Activated CD8-positive, alpha-beta T cell treated with anti-CD3 and anti-CD28 coated beads for 36 hours (primary cell): ENCODE measurements around the gene MTA3. TPM values are rescaled to one million over a fixed set of nuclear protein-coding genes. Genes with fewer than 3 reads are reported as not detected.

Experiments
- ATAC-seq: fragments of 200-7000 bp; cut with Tn5 transposase; one replicate; pipeline ENCODE4 v1.10.0; 2021; ENCODE audit warnings: mild to moderate bottlenecking, moderate library complexity
- CTCF ChIA-PET: fragments of 350-600 bp; sonication (Branson Sonifier 250); formaldehyde crosslinking; loops from one replicate; lab custom pipeline; 2021; ENCODE audit warnings: antibody characterized with exemption; lab: Charles Lee
- POLR2A ChIA-PET: fragments of 350-600 bp; sonication (Branson Sonifier 250); formaldehyde crosslinking; loops from one replicate; lab custom pipeline; 2021; ENCODE audit warnings: antibody characterized with exemption; lab: Charles Lee
- DNase-seq: peaks from one replicate; pipeline ENCODE4 v3.0.0-alpha.2; 2020
- H3K27ac Mint-ChIP-seq: one replicate; pipeline ENCODE4 v1.8.0; 2021; ENCODE audit warnings: mild to moderate bottlenecking, mixed read lengths
- H3K27me3 Mint-ChIP-seq: one replicate; pipeline ENCODE4 v1.8.0; 2021; ENCODE audit warnings: mixed read lengths
- H3K36me3 Mint-ChIP-seq: one replicate; pipeline ENCODE4 v1.8.0; 2021; ENCODE audit warnings: low read depth, mixed read lengths
- H3K4me1 Mint-ChIP-seq: one replicate; pipeline ENCODE4 v1.8.0; 2021; ENCODE audit warnings: low read depth, mixed read lengths
- H3K4me3 Mint-ChIP-seq: one replicate; pipeline ENCODE4 v1.8.0; 2021; ENCODE audit warnings: mild to moderate bottlenecking, moderate library complexity, mixed read lengths
- H3K9me3 Mint-ChIP-seq: one replicate; pipeline ENCODE4 v1.8.0; 2021; ENCODE audit warnings: mixed read lengths
- CTCF ChIP-seq: fragments of 200-600 bp; IDR thresholded peaks from one replicate; pipeline ENCODE4 v1.8.0; 2022; ENCODE audit warnings: antibody characterized with exemption, mild to moderate bottlenecking
- intact Hi-C: fragments of 100-400 bp; cut with micrococcal nuclease; formaldehyde crosslinking; loops from one replicate; pipeline ENCODE4 v1.10.0; 2022
- total RNA-seq, 2 experiments: library from RNA; stranded (reverse); gene quantifications; one replicate each; pipeline ENCODE4 v1.2.3, GENCODE V29; 2021

Gene MTA3
- total RNA-seq, 2 experiments from 2014 or later: 32.6 to 35.9 TPM

- H3K27ac Mint-ChIP-seq: no peak overlapping the region
Measured at GRCh38 chr2:42587526-42588117, 19.2 kb downstream of the MTA3 start.

GRCh38 chr2:42588121-42588520, 19.7 kb downstream of the MTA3 start:
- ChIA-PET POLR2A (no interaction called here), CTCF (interaction anchor here (1.3 kb wide), 1 partner anchor 75 kb away, joined by 6 read pairs; no protein-coding TSS in a partner anchor)
- Mint-ChIP-seq H3K27ac (no peak overlapping the region), H3K4me1 (peaks cover 11% of the 10 kb centered on the region), H3K9me3 (no peaks in the 10 kb centered on the region), H3K4me3 (no peak overlapping the region), H3K36me3 (peaks cover 20% of the 10 kb centered on the region), H3K27me3 (no peaks in the 10 kb centered on the region)
- no peak for ATAC-seq
- intact Hi-C loops: no loop called here
- no peak for TF ChIP-seq CTCF
- DNase-seq: no peak

More at GRCh38 chr2:42587526-42588117, 19.2 kb downstream of the MTA3 start:
- Mint-ChIP-seq H3K4me1 (peaks cover 13% of the 10 kb centered on the region), H3K27me3 (no peaks in the 10 kb centered on the region), H3K36me3 (peaks cover 23% of the 10 kb centered on the region), H3K4me3 (no peak overlapping the region), H3K9me3 (no peaks in the 10 kb centered on the region)
- intact Hi-C loops: no loop called here
- no peak for TF ChIP-seq CTCF
- ATAC-seq (no peak), DNase-seq (no peak)
- CTCF ChIA-PET: interaction anchor here (1.3 kb wide), 1 partner anchor 76 kb away, joined by 6 read pairs; no protein-coding TSS in a partner anchor
- POLR2A ChIA-PET: interaction anchor here (0.7 kb wide), 1 partner anchor 31 kb away, joined by 3 read pairs; no protein-coding TSS in a partner anchor

GRCh38 chr2:42590176-42590575, 21.7 kb downstream of the MTA3 start:
- Mint-ChIP-seq H3K36me3 (peaks cover 19% of the 10 kb centered on the region), H3K4me1 (peaks cover 11% of the 10 kb centered on the region), H3K4me3 (no peak overlapping the region), H3K27me3 (no peaks in the 10 kb centered on the region), H3K9me3 (no peaks in the 10 kb centered on the region), H3K27ac (no peak overlapping the region)
- TF ChIP-seq CTCF: no peak
- ATAC-seq (no peak), DNase-seq (no peak)
- intact Hi-C loops: no loop called here
- ChIA-PET CTCF (no interaction called here), POLR2A (no interaction called here)

GRCh38 chr2:42593282-42593681, 24.9 kb downstream of the MTA3 start:
- no peaks in the 10 kb centered on the region for H3K27me3 Mint-ChIP-seq
- H3K36me3 Mint-ChIP-seq: peaks cover 15% of the 10 kb centered on the region
- H3K27ac Mint-ChIP-seq: no peak overlapping the region
- intact Hi-C loops: no loop called here
- no peak for ATAC-seq
- ChIA-PET POLR2A (no interaction called here), CTCF (interaction anchor here (1.1 kb wide), 1 partner anchor 173 kb away, joined by 3 read pairs; no protein-coding TSS in a partner anchor)
- H3K9me3 Mint-ChIP-seq: no peaks in the 10 kb centered on the region
- no peak for TF ChIP-seq CTCF
- H3K4me3 Mint-ChIP-seq: no peak overlapping the region
- no peak for DNase-seq
- H3K4me1 Mint-ChIP-seq: peaks cover 16% of the 10 kb centered on the region

GRCh38 chr2:42598656-42599055, 30.2 kb downstream of the MTA3 start:
- DNase-seq (peak; percentile 5), ATAC-seq (no peak)
- Mint-ChIP-seq H3K4me1 (peaks cover 23% of the 10 kb centered on the region), H3K9me3 (no peaks in the 10 kb centered on the region), H3K4me3 (no peak overlapping the region), H3K27ac (no peak overlapping the region), H3K27me3 (no peaks in the 10 kb centered on the region), H3K36me3 (peaks cover 4% of the 10 kb centered on the region)
- intact Hi-C loops: no loop called here
- CTCF ChIA-PET: interaction anchor here (0.7 kb wide), 1 partner anchor 99 kb away, joined by 3 read pairs; no protein-coding TSS in a partner anchor
- TF ChIP-seq CTCF: no peak
- POLR2A ChIA-PET: interaction anchor here (1.0 kb wide), 1 partner anchor 59 kb away, joined by 3 read pairs; no protein-coding TSS in a partner anchor
